DMS114 treated with DMSO at 0.1 percent for 48 hours (cell line): ENCODE results near the gene KBTBD7.

Experiments
- DNase-seq: peaks from one replicate; lab custom pipeline; 2025; ENCODE audit not compliant: unreplicated experiment; lab: John Stamatoyannopoulos, UW

KBTBD7 gene

GRCh38 chr13:41193919-41194824, at the start of gene KBTBD7:
KBTBD7 (minus strand) TSS chr13:41194569; CDS start chr13:41194257, 312 bp downstream.
- peak; percentile 79 for DNase-seq

GRCh38 chr13:41241626-41242025, 47.3 kb upstream of the KBTBD7 start:
- no peak for DNase-seq

- DNase-seq = no peak
These were observed 42.0 kb upstream of the KBTBD7 start for GRCh38 chr13:41236369-41236768.

- DNase-seq = no peak
These were observed 38.5 kb upstream of the KBTBD7 start for GRCh38 chr13:41232578-41233480.

GRCh38 chr13:41231786-41232185, 37.4 kb upstream of the KBTBD7 start:
- DNase-seq = no peak

GRCh38 chr13:41231025-41231677, 36.8 kb upstream of the KBTBD7 start:
- DNase-seq = no peak

- no peak for DNase-seq
These were observed 35.0 kb upstream of the KBTBD7 start for GRCh38 chr13:41229356-41229755.

- no peak for DNase-seq
These were observed 30.0 kb upstream of the KBTBD7 start for GRCh38 chr13:41224113-41225110.

GRCh38 chr13:41222259-41222852, 28.0 kb upstream of the KBTBD7 start:
- DNase-seq = peak; percentile 15

- DNase-seq = no peak
These were observed 26.0 kb upstream of the KBTBD7 start for GRCh38 chr13:41220401-41220800.

GRCh38 chr13:41216160-41216559, 21.8 kb upstream of the KBTBD7 start:
- DNase-seq = no peak

- no peak for DNase-seq
These were observed 19.6 kb upstream of the KBTBD7 start for GRCh38 chr13:41213919-41214318.

- DNase-seq = no peak
These were observed 18.9 kb upstream of the KBTBD7 start for GRCh38 chr13:41213316-41213715.

GRCh38 chr13:41212881-41213280, 18.5 kb upstream of the KBTBD7 start:
- DNase-seq = no peak

- DNase-seq = no peak
These were observed 16.7 kb upstream of the KBTBD7 start for GRCh38 chr13:41211062-41211461.

- DNase-seq = no peak
These were observed 12.1 kb upstream of the KBTBD7 start for GRCh38 chr13:41206467-41206866.

GRCh38 chr13:41203810-41204209, 9.4 kb upstream of the KBTBD7 start:
- no peak for DNase-seq

- no peak for DNase-seq
These were observed 5.8 kb upstream of the KBTBD7 start for GRCh38 chr13:41200126-41200525.

GRCh38 chr13:41199526-41199925, 5.2 kb upstream of the KBTBD7 start:
- DNase-seq = no peak

- no peak for DNase-seq
These were observed 4.7 kb upstream of the KBTBD7 start for GRCh38 chr13:41199079-41199478.
